Measurements from ENCODE around the gene REPS2. TPM values are rescaled to one million over a fixed set of nuclear protein-coding genes. Genes with fewer than 3 reads are reported as not detected.

The REPS2 gene
- 0.57 to 1.0 TPM (median 0.73 TPM) in 5 replicates for total RNA-seq (2022; extraction: Qiagen RNA extraction; ENCODE audit: low read depth)

GRCh38 chrX:16946361-16946964 lies at the start of gene REPS2:
Gene REPS2 (plus strand): TSS chrX:16946658. CDS start chrX:16946862, 204 bp downstream.

Other genes starting within 250 kb of the REPS2 start
- gene CTPS2, start 234.0 kb upstream of the REPS2 start, total RNA-seq (2022; extraction: Qiagen RNA extraction; ENCODE audit: low read depth), result 8.9 to 11.5 TPM (median 10.8 TPM) in 5 replicates
- 19.2 to 24.2 TPM (median 22.4 TPM) in 5 replicates for gene SYAP1, start 227.0 kb upstream of the REPS2 start, total RNA-seq (2022; extraction: Qiagen RNA extraction; ENCODE audit: low read depth)
- gene TXLNG, start 160.2 kb upstream of the REPS2 start, total RNA-seq (2022; extraction: Qiagen RNA extraction; ENCODE audit: low read depth), result 12.9 to 16.1 TPM (median 14.5 TPM) in 5 replicates
- gene RBBP7, start 76.3 kb upstream of the REPS2 start, total RNA-seq (2022; extraction: Qiagen RNA extraction; ENCODE audit: low read depth), result 160 to 176 TPM (median 166 TPM) in 5 replicates

Data from A549 treated with GW870086 at 1 μM for 4 hours (cell line).